ENCODE measurements around the gene PLA2G2A. TPM values are rescaled to one million over a fixed set of nuclear protein-coding genes. Genes with fewer than 3 reads are reported as not detected.
A peak's percentile ranks its signal among the peaks of the same experiment; 100 is the strongest.

Gene PLA2G2A
- total and polyA plus RNA-seq, 10 of the 15 experiments (the other 5 are each of a cell fraction or from before 2014, with no cell fraction given) = 0.36 TPM; not detected in 9

DNA sequence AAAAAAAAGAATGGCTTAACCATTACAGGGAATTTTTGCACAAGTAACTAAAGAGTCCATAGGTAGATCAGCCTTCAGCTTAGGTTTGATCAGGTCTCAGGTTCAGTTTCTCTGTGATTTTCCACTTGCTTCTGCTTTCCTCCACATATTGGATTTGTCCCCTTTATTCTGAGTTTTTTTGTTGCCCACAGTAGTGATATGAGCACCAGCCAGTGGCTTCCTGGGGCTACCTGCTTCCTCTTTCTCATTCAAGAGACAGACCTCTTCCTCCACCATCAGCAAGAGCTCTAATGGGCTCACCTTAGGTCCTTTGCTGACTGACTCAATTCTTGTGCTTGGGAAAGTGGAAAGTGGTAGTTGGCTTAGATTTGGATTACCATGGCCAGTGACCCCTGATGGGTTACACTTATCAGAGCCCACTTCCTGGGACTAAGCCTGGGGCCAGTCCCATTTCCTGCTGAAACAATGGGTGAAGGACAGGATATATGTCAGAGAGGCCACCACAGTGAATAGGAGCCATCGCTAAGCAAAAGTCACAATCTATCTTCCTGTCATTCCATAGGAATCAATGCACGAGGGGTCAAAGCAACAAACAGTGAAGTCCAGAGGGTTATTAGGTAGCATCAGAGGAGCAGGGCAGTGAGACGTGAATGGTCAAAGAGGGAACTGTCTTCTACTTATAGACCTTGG lies 43.2 kb downstream of the PLA2G2A start:
- no peaks in the 10 kb centered on the region for H3K79me2 ChIP-seq (ENCODE audit: control insufficient read depth, insufficient read depth, low read length)
- ChIA-PET CTCF (no interaction called here), SMC1A (ENCODE audit: uncharacterized antibody, unreplicated experiment) (no interaction called here), RAD21 (ENCODE audit: unreplicated experiment) (no interaction called here), POLR2A (interaction anchor here (0.6 kb wide), 1 partner anchor 210 kb away, joined by 3 read pairs; no protein-coding TSS in a partner anchor)
- in situ Hi-C loops (cut with MboI) (no loop called here), intact Hi-C loops (cut with micrococcal nuclease; ENCODE audit: unreplicated experiment) (no loop called here)
- H3K4me1 ChIP-seq (ENCODE audit: control insufficient read depth, insufficient read depth, low read length) = no peaks in the 10 kb centered on the region
- no peaks in the 10 kb centered on the region for H4K20me1 ChIP-seq (ENCODE audit: control insufficient read depth, insufficient read depth)
- no peak overlapping the region for H3K27ac ChIP-seq (ENCODE audit: control insufficient read depth, insufficient read depth)
- H3K36me3 ChIP-seq (ENCODE audit: control insufficient read depth in 2 of 2, insufficient read depth in 2 of 2, low read length in 1 of 2) = no peaks in the 10 kb centered on the region
- ATAC-seq = no peak
- no peak overlapping the region for H3K4me2 ChIP-seq (ENCODE audit: control insufficient read depth, insufficient read depth)
- H3K27me3 ChIP-seq (replicated peaks in 1 of 2; ENCODE audit: control insufficient read depth in 2 of 2, insufficient read depth in 2 of 2, low read length in 1 of 2) = no peaks in the 10 kb centered on the region
- BruUV-seq (replicated peaks) = no TSS peak
- no peak for TF ChIP-seq SREBF2 (IDR thresholded peaks at IDR 0.05; ENCODE audit: low read length)
- TF ChIP-seq, protein P1, sequence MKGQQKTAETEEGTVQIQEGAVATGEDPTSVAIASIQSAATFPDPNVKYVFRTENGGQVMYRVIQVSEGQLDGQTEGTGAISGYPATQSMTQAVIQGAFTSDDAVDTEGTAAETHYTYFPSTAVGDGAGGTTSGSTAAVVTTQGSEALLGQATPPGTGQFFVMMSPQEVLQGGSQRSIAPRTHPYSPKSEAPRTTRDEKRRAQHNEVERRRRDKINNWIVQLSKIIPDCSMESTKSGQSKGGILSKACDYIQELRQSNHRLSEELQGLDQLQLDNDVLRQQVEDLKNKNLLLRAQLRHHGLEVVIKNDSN (IDR thresholded peaks at IDR 0.05; ENCODE audit: borderline replicate concordance, extremely low read length, insufficient read depth, low read depth, low read length) = no peak
- TF ChIP-seq NFIC (IDR thresholded peaks at IDR 0.05; ENCODE audit: low read depth, low read length) = no peak
- TF ChIP-seq, protein P2, sequence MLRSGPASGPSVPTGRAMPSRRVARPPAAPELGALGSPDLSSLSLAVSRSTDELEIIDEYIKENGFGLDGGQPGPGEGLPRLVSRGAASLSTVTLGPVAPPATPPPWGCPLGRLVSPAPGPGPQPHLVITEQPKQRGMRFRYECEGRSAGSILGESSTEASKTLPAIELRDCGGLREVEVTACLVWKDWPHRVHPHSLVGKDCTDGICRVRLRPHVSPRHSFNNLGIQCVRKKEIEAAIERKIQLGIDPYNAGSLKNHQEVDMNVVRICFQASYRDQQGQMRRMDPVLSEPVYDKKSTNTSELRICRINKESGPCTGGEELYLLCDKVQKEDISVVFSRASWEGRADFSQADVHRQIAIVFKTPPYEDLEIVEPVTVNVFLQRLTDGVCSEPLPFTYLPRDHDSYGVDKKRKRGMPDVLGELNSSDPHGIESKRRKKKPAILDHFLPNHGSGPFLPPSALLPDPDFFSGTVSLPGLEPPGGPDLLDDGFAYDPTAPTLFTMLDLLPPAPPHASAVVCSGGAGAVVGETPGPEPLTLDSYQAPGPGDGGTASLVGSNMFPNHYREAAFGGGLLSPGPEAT (IDR thresholded peaks at IDR 0.05; ENCODE audit: low read depth) = no peak
- TF ChIP-seq, protein P3, sequence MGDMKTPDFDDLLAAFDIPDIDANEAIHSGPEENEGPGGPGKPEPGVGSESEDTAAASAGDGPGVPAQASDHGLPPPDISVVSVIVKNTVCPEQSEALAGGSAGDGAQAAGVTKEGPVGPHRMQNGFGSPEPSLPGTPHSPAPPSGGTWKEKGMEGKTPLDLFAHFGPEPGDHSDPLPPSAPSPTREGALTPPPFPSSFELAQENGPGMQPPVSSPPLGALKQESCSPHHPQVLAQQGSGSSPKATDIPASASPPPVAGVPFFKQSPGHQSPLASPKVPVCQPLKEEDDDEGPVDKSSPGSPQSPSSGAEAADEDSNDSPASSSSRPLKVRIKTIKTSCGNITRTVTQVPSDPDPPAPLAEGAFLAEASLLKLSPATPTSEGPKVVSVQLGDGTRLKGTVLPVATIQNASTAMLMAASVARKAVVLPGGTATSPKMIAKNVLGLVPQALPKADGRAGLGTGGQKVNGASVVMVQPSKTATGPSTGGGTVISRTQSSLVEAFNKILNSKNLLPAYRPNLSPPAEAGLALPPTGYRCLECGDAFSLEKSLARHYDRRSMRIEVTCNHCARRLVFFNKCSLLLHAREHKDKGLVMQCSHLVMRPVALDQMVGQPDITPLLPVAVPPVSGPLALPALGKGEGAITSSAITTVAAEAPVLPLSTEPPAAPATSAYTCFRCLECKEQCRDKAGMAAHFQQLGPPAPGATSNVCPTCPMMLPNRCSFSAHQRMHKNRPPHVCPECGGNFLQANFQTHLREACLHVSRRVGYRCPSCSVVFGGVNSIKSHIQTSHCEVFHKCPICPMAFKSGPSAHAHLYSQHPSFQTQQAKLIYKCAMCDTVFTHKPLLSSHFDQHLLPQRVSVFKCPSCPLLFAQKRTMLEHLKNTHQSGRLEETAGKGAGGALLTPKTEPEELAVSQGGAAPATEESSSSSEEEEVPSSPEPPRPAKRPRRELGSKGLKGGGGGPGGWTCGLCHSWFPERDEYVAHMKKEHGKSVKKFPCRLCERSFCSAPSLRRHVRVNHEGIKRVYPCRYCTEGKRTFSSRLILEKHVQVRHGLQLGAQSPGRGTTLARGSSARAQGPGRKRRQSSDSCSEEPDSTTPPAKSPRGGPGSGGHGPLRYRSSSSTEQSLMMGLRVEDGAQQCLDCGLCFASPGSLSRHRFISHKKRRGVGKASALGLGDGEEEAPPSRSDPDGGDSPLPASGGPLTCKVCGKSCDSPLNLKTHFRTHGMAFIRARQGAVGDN (IDR thresholded peaks at IDR 0.05) = no peak
- TF ChIP-seq, protein P4, sequence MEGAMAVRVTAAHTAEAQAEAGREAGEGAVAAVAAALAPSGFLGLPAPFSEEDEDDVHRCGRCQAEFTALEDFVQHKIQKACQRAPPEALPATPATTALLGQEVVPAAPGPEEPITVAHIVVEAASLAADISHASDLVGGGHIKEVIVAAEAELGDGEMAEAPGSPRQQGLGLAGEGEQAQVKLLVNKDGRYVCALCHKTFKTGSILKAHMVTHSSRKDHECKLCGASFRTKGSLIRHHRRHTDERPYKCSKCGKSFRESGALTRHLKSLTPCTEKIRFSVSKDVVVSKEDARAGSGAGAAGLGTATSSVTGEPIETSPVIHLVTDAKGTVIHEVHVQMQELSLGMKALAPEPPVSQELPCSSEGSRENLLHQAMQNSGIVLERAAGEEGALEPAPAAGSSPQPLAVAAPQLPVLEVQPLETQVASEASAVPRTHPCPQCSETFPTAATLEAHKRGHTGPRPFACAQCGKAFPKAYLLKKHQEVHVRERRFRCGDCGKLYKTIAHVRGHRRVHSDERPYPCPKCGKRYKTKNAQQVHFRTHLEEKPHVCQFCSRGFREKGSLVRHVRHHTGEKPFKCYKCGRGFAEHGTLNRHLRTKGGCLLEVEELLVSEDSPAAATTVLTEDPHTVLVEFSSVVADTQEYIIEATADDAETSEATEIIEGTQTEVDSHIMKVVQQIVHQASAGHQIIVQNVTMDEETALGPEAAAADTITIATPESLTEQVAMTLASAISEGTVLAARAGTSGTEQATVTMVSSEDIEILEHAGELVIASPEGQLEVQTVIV (IDR thresholded peaks at IDR 0.05; ENCODE audit: borderline replicate concordance, partially characterized antibody) = no peak
- no peak for TF ChIP-seq RCOR1 (conservative IDR thresholded peaks at IDR 0.05; ENCODE audit: low read depth, low read length)
- TF ChIP-seq SPI1 (IDR thresholded peaks at IDR 0.05; ENCODE audit: borderline replicate concordance, insufficient read depth, low read depth, low read length) = peak; percentile 42; the same call in 1 of the 2 replicates
- peaks cover 3% of the 10 kb centered on the region; the same call in 1 of the 3 replicates for H3K9me3 ChIP-seq (replicated peaks; ENCODE audit: control insufficient read depth, insufficient read depth, low read length)
- 34% methylated on average over 3 of the region's 3 CpGs for WGBS (ENCODE audit: insufficient coverage, insufficient replicate concordance, low lambda C conversion rate, missing lambda C conversion rate)
- FAIRE-seq = no peak
- no peak overlapping the region for H3K4me3 ChIP-seq
- no peak for DNase-seq (ENCODE audit: low read depth, low spot score)
- H2AFZ ChIP-seq (ENCODE audit: control insufficient read depth, low read depth, low read length) = no peak overlapping the region
- H3K9ac ChIP-seq (ENCODE audit: control insufficient read depth, insufficient read depth, low read length) = no peak overlapping the region

All from GM12878 (cell line).